SHP77 (cell line): ENCODE results near the gene POLR1B.
A peak's percentile ranks its signal among the peaks of the same experiment; 100 is the strongest.
"Not testable (repeated sequence)": the region's sequence is repeated elsewhere in the genome, so short reads cannot be mapped to it uniquely, and the experiment has no call there.

Experiments
- DNase-seq, 2 experiments: peaks; one replicate each; lab custom pipeline; 2025; lab: John Stamatoyannopoulos, UW

POLR1B gene

DNA sequence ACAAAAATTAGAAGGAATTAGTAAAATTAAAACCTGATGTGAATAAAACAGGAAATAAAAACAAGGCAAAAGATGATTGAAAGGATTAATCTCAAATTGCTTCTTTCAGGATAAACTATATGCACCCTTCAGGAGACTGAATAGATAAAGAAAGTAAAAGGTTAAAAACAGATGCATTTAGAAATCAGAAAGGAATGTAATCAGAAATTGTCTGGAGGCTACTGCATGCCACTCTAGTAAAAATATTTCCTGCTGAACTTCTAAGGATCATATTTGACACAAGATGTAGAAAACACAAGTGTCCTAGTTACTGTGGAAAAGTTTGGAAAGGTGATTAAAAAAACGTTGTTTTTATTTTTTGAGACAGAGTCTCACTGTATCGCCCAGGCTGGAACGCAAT is 58.4 kb downstream of the POLR1B start:
- no peak for DNase-seq

DNA sequence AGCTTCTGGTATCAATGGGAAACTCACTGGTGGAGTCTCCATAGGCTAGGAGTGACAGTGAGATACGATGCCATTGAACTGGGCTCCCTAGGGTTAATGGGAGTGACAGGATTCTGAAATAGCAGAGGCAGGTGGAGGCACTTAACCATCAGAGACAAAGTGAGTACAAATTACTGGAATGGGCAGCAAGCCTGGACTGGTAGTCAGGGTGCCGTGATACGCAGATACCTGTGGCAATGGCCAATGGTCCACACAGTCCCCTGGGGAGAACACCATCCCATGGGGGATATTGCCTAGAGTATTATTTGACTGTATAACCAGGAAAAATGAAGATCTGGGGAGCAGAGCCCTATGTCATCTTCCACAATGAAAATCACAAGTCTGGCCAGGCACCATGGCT is 59.5 kb downstream of the POLR1B start:
- DNase-seq, result no peak

DNA sequence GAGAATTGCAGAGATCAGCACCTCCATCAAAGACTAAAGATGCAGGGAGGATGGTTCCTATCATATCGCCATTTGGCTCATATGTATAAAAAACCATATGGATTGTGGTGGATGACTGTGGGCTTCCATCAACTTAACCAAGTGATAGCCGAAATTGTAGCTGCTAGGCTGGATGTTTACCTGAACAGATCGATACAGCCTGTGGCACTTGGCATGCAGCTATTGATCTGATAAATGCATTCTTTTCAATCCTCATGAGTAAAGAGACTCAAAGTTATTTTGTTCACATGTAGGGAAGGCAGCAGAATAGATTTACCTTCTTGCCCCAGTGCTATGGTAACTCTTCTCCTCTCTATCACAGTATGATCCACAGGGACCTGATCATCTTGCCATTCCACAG is 60.7 kb downstream of the POLR1B start:
- DNase-seq, result no peak

DNA sequence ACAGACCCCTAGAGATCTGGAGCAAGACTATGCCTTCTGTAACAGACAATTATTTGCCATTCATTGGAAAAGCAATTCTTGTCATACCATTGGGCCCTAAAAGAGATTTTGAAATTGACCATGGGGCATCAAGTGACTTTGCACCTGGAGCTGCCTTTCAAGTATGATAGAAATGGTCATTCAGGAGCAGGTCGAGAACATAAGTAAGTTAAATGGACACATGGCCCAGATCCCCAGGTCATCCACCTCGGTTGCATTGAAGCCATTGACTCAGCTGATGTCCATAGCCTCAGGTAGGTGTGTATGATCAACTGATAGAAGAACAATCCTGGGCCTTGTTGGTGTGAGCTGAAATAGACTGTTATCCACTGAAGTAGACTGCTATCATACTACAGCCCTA is 61.5 kb downstream of the POLR1B start:
- no peak for DNase-seq

DNA sequence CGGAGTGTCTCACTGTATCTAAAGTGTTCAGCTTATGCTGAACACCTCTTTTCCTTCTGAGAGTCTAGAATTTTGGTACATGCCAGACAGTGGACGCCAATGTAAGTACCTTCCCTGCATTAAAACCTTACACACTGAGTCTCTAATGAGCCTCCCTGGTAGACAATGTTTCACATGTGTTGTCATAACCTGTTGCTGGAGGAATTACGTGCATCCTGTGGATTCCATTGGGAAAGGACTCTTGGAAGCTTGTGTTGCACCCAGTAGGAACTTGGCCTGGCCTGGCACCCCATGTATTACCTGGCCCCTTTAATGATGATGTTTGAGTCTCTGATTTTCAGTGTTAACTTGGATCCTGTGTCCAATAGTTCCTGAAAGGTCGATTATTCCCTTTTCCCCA is 62.7 kb downstream of the POLR1B start:
- DNase-seq, result no peak

DNA sequence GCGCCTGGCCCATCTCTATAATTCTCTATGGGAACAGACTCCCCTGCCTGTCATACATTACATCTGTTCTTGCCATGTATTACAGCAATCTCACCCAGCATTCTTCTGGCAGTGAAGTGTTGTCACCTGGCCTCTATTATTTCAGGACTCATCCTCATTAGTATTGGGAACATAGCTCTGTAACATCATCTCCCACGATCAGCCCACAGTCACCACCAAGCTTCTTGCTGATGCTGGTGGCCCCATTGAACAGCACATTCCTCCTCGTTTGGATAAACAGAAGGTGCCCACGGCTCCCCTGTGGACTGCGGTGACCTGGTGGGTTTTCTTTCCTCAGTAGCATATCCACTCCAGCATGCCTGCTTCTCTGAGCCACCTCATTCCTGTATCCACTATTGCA is 63.7 kb downstream of the POLR1B start:
- DNase-seq, result no peak

DNA sequence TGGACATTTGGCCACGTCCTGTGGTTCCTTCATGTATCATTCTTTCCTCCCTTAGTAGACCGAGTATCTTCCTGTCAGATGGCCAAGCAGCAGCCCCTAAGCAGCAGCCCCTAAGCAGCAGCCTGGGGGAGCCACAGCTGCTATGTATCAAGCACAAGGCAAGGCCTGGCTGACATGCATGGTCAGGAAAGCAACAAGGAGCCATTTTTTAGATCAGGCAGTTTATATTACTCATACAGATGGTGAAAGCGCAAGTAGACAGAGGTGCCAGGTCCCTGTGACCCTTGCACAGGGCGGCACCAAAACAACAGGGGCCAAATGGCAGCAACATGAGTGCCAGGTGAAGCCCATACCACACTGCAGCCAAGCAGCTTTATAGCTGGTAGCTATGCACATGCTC is 64.3 kb downstream of the POLR1B start:
- no peak for DNase-seq

DNA sequence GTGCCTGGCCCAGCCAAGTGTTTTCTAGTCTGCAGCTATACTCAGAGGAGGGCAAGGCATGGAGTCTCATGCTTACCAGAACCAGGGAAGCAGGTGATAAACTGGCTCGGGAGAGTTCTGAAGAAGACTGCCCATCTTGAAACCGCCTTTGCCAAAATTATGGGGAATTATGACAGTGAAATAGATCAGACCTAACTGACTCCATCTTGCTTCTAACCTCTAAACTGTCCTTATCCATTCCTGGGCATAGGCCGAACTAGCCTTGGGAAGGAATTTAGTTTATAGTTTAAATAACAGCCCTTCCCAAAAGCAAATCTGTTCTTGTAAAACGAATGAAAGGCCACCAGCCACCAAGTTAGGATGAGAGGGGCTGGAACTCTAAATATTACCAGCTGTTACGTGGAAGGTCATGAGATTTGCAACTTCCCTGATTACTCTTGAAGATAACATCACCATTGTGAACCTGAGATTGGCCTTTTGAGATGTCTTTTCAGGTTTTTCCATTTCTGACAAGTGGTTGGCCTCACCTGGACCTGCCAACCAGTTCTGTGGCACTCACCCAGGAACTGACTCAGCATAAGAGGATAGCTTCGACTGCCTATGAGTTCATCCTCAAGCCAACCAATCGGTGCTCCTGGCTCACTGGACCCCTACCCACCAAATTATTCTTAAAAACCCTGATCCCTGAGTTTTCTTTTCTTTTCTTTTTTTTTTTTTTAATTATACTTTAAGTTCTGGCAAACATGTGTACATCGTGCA is 65.6 kb downstream of the POLR1B start:
- no peak for DNase-seq

DNA sequence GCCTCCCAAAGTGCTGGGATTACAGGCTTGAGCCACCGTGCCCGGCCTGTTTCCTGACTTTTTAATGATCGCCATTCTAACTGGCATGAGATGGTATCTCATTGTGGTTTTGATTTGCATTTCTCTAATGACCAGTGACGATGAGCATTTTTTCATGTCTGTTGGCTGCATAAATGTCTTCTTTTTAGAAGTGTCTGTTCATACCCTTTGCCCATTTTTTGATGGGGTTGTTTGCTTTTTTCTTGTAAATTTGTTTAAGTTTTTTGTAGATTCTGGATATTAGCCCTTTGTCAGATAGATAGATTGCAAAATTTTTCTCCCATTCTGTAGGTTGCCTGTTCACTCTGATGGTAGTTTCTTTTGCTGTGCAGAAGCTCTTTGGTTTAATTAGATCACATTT is 67.1 kb downstream of the POLR1B start:
- DNase-seq, result not testable (repeated sequence)

DNA sequence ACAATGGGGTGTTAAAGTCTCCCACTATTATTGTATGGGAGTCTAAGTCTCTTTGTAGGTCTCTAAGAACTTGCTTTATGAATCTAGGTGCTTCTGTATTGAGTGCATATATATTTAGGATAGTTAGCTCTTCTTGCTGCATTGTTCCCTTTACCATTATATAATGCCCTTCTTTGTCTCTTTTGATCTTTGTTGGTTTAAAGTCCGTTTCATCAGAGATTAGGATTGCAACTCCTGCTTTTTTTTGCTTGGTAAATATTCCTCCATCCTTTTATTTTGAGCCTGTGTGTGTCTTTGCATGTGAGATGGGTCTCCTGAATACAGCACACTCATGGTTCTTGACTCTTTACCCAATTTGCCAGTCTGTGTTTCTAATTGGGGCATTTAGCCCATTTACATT is 70.0 kb downstream of the POLR1B start:
- DNase-seq, result not testable (repeated sequence)

DNA sequence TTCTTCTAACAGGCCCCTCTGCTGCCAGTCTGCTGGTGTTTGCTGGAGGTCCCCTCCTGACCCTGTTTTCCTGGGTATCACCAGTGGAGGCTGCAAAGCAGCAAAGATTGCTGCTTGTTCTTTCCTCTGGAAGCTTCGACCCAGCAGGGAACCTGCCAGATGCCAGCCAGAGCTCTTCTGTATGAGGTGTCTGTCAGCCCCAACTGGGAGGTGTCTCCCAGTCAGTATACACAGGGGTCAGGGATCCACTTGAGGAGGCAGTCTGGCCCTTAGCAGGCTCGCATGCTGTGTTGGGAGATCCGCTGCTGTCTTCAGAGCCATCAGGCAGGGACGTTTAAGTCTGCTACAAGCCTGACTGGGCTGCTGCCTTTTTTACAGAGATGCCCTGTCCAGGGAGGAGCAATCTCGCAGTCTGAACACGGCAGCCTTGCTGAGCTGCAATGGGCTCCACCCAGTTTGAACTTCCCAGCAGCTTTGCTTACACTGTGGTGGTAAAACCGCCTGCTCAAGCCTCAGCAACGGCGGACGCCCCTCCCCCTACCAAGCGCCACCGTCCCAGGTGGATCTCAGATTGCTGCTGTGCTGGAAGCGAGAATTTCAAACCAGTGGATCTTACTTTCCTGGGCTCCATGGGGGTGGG is 72.1 kb downstream of the POLR1B start:
- DNase-seq, result no peak

DNA sequence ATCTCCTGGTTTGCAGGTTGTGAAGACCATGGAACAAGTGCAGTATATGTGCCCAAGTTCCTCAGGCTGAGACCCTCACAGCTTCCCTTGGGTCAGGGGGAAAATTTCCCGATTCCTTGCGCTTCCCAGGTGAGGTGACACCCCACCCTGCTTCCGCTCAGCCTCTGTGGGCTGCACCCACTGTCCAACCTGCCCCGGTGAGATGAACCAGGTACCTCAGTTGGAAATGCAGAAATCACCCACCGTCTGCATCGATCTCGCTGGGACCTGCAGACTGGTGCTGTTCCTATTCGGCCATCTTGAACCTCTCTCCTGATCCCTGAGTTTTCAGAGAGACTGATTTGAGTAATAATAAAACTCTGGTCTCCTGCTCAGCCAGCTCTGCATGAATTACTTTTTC is 72.8 kb downstream of the POLR1B start:
- DNase-seq, result no peak

DNA sequence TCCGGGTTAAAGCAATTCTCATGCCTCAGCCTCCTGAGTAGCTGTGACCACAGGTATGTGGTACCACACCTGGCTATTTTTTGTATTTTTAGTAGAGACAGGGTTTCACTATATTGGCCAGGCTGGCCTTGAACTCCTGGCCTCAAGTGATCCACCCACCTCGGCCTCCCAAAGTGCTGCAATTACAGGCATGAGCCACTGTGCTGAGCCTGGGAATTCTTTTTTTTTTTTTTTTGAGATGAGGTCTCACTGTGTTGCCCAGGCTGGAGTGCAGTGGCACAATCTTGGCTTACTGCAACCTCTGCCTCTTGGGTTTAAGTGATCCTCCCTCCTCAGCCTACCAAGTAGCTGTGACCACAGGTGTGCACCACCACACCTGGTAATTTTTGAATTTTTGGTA is 73.5 kb downstream of the POLR1B start:
- DNase-seq, result not testable (repeated sequence)

DNA sequence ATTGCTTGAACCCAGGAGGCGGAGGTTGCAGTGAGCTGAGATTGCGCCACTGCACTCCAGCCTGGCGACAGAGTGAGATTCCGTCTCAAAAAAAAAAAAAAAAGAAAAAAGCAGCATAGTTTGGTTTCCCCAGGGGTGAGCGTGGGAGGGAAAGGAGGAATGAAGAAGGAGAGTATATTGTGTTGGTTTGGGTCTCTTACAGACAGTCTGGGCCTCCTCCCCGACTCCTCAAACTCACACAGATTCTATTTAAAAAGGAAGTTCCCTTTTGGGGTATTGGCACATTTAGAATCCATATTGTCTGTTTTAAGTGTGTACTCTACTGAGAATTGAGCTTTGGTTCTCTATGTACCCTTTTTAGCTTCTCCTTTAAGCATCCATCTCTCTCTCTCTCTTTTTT is 76.1 kb downstream of the POLR1B start:
- no peak for DNase-seq

DNA sequence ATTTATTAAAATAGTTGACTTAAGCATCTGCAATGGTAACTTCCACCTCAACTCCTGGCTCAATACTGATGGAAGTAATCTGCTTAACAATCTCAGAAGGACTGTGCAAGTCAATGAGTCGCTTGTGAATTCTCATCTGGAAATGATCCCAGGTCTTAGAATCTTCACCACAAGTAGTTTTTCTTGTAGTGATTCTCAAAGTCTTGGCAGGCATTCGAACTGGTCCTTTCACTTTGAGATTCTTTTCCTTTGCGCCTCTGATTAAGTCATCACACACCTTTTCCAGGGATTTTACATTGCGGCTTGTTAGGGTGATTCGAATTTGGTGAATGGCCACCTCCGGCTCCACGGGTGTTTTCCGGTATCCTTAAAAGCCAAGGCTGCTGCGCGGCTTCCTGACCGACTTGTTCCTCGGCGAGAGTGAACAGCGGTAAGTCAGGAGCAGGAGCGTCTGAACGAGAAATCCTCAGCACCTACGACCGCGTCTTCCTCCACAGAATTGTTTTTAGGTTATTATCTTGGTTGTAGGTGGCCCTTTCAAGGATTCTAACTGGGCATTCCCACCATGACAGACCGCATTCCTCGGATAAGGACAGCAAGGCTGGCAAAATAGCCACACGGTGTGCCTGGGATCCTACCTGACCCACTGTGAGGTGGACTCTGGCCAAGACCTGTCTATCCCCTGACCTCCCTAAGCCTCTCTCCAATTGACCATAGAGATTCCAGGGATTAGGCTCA is 79.7 kb downstream of the POLR1B start:
- no peak for DNase-seq

DNA sequence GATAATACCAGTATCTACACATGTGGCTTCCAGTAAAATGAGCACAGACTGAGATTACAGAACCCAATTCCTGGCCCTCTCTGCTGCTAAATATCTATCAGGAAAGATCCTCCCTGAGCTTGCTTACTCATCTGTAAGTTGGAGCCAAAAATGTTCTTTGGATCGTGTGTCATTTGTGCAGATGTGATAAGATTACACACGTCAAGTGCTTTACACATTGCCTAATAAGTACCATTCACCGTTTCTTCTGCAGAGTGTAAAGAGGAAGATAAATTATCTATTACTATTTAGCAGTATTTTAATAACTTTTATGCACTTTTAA is 80.2 kb downstream of the POLR1B start:
- DNase-seq, result no peak

DNA sequence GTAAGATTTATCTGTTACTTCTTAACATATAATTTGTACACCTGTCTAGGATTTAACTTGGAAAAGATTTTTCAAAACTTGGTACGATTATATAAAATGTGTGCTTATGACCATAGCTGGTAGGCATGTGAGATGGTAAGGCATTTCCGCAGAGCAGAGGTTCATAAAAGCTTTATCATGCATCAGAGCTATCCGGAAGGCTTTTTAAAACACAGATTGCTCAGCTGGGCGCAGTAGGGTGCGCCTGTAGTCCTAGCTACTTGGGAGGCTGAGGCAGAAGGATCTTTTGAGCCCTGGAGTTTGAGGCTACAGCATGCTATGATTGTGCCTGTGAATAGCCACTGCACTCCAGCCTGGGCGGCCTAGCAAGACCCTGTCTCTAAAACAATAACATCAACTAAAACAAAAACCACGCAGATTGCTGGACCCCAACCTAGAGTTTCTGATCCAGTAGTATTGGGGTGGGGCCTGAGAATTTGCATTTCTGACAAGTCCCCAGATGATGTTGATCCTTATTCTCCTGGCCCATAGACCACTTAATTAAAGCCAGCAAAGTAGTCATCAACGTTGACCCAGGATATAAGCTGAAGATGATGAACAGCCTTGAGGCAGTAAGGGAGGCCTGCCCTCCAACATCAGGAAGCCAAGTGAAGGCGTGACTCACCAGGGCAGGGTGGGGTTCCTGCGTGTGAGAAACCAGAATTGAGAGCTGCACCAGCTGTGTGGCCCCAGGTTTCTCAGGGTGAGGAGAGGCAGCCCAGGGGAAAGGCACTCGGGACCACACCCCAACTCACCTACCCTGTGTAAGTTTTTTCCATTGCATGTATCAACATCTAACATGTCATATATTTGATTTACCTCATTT is 81.9 kb downstream of the POLR1B start:
- no peak for DNase-seq

DNA sequence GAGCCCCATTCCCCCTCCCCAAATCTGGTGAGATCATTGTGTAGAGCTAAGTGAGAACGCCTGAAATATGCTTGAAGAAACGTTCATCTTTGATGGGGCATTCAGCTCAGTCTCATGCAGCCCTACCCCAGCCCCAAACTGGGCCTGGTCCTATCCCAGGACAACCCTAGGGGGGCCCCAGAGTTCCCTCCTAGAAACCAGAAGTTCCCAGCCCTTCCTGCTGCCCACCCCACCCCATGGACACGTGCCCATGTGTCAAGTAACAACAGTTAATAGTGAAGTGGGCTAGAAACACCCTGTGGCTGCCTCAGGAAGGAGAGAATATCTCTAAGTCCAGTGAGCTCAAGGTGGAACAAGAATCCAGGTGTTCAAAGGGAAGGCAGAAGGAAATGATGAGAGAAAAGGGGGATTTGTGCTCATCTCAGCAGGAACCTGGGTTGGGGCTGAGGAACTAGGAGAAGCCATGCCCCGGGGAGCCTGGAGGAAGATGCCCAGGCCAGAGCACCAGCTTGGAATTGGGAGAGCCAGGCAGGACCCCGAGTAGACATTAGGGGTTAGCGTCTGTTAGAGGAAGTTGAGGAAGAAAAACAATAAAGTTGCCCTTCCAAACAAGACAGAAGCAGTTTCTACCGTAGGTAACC is 83.3 kb downstream of the POLR1B start:
- DNase-seq, result no peak

DNA sequence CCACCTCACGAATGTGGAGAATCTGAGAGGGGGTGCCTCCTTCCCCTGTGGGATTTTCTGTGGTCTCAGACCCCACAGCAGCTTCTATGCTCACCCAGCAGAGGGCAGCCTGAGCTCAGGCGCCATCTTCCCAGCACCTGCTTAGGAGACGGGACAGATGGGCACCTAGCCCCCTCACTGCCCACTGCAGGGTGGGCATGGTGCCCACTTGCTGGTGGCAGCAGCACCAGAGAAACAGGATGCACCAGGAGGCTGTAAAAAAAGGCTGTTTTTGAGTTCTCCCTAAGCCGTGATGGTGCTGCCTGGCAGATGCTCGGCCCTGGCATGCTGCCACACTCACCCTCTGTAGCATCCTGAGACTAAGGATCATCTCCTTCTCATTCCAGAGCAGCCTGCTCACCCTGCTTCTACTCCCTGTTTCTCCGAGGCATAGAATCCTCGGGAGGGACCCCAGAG is 84.4 kb downstream of the POLR1B start:
- peak; percentile 40 to 55 for DNase-seq
